Mammary epithelial cell (primary cell): ENCODE data around the gene TTC28.

Experiments used
- CTCF ChIP-seq, 2 donors: IDR thresholded peaks in 1 of 2; conservative IDR thresholded peaks in 1 of 2; 2 replicates each; pipeline ENCODE4 v1.5.1; 2011 to 2012; ENCODE audit warnings: inconsistent platforms in 2 of 2, low read length in 2 of 2, mild to moderate bottlenecking in 2 of 2, control low read depth in 1 of 2, low read depth in 1 of 2; ENCODE audit not compliant: insufficient read depth in 1 of 2; ENCODE audit errors: extremely low read depth in 1 of 2
- EZH2 ChIP-seq: IDR thresholded peaks from 2 replicates; pipeline ENCODE4 v1.6.1; 2012; ENCODE audit warnings: low read length, inconsistent platforms, borderline replicate concordance

GRCh38 chr22:28208036-28208435 lies 471.6 kb downstream of the TTC28 start:
- TF ChIP-seq CTCF (conservative IDR thresholded peaks at IDR 0.05 in 1 of 2, IDR thresholded peaks at IDR 0.05 in 1 of 2; ENCODE audit: extremely low read depth in 1 of 2, insufficient read depth in 1 of 2, low read depth in 1 of 2, low read length in 2 of 2) (no peak), EZH2 (no peak)
